ENCODE measurements around the gene WDR45B. TPM values are rescaled to one million over a fixed set of nuclear protein-coding genes. Genes with fewer than 3 reads are reported as not detected.
"Not testable (repeated sequence)": the region's sequence is repeated elsewhere in the genome, so short reads cannot be mapped to it uniquely, and the experiment has no call there.

Gene WDR45B
- total RNA-seq, 1 donor from 2014 or later: 63.8 TPM

DNA sequence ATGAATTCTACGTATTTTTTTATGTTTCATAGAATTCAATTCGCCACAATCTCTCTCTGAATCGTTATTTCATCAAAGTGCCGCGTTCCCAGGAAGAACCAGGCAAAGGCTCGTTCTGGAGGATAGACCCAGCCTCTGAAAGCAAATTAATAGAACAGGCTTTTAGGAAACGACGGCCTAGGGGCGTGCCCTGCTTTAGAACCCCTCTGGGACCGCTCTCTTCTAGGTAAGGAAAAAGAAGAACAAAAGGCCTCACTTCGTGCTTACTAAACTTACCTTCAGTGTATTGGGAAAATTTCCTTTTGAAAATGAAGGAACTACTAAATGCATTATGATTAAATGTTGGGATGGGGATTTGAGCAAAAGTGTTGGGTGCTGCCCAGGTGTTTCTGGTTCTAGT lies 65.5 kb downstream of the WDR45B start:
- no peak for ATAC-seq

DNA sequence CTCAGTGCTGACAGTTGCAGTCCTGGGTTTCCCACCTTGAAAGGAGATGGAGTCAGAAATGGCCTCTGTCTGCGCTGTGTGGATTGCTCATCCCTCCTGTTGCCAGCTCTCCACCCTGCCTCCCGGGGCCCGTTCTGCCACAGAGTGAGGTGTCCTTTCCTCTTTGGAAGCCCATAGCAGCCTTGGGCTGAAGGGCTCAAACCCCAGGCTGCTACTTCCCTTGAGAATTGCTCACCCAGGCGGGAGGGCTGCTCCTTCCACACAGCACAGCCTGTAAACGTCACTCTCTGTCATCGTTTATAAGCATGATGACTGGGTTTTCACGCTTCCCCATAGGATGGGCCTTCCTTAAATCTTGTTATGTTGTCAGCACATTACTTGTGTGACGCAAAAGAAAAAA lies 66.0 kb downstream of the WDR45B start:
- peak; percentile 79 for ATAC-seq

DNA sequence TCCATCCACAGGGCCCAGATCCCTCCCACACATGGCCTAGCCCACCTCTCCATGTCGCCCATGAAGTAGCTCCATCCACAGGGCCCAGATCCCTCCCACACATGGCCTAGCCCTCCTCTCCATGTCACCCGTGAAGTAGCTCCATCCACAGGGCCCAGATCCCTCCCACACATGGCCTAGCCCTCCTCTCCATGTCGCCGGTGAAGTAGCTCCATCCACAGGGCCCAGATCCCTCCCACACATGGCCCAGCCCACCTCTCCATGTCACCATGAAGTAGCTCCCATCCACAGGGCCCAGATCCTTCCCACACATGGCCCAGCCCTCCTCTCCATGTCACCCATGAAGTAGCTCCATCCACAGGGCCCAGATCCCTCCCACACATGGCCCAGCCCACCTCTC lies 68.3 kb downstream of the WDR45B start:
- ATAC-seq: not testable (repeated sequence)

DNA sequence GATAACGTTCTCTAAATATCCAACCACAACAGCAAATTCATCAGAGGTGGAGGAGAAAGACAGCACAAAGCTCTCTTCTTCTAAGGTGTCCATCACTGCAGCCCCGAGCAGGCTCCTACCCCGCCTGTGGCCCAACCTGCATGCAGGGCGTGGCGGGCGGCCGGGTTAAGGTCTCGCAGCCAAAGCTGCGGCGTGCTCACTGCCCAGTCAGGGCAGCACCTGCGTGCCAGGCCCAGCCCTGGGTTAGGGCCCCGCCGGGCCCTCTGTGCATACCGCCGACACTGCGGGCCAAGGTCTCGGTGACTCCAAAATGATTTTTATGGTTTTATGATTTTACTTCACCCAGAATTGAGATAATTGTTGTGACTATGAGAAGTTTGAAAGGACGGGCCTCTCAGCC lies 70.9 kb downstream of the WDR45B start:
- ATAC-seq: no peak

DNA sequence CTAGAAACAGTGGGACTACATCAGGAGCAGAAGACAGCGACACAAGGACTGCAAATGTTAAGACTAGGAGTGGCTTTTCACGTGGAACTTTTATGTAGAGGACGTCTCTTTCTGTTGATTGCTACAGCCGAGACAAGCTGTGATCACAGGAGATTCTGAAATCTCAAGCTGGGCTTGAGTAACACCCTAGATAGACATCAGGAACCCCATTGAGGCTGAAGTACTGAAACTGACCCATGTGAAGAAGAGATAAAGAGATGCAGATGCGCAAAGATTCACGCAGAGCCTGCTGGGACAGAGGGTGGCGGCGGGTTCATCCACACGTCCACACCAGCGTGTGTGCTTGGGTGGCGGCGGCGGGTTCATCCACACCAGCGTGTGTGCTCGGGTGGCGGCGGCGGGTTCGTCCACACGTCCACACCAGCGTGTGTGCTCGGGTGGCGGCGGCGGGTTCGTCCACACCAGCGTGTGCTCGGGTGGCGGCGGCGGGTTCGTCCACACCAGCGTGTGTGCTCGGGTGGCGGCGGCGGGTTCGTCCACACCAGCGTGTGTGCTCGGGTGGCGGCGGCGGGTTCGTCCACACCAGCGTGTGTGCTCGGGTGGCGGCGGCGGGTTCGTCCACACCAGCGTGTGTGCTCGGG lies 72.5 kb downstream of the WDR45B start:
- not testable (repeated sequence) for ATAC-seq

DNA sequence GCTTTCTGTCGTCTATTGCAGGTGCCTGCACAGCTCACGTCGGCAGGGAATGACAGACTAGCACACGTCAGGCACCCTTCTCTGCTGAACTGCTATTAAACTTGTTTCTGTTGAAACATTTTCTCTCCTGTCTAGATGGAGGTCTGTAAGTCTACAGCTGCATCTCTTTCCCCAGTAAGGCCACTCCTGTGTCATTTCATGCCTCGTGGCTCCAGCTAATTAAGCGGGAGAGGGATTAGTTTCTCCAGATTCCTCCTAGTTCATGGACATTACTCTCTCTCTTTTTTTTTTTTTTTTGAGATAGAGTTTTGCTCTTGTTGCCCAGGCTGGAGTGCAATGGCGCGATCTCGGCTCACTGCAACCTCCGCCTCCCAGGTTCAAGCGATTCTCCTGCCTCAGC lies 74.2 kb downstream of the WDR45B start:
- no peak for ATAC-seq

DNA sequence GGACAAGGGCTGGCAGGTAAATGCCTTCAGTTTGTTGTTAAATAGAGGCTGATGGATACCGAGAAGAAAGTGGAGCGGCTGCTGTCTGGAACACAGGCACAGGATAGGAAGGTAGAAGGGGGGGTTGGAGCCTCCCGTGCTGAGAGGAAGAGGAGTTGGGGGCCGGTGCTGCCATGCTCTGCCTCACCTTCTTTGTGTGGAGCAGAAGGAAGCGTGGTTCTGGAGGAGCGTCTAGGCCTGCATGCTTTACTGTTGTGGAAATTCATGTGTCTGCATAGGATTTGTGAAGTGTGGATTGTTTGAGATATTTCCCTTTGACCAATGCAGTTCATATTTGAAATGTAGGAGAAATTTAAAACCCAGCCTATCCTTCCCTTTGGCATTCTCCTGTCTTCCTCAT lies 76.4 kb downstream of the WDR45B start:
- ATAC-seq: no peak

DNA sequence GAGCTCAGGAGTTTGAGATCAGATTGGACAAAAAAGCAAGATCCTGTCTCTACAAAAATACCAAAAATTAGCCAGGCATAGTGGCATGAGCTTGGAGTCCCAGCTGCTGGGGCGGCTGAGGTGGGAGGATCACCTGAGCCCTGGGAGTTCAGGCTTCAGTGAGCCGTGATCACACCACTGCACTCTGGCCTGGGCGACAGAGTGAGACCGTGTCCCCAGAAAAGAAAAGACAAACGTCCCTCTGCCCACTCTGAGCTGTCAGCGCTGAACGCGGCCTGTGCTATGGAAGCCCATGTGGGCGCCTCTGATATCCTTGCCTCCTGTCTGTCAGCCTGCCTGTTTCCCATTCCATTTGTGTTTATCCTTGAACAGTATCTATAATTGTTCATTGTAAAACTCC lies 78.0 kb downstream of the WDR45B start:
- ATAC-seq: no peak

DNA sequence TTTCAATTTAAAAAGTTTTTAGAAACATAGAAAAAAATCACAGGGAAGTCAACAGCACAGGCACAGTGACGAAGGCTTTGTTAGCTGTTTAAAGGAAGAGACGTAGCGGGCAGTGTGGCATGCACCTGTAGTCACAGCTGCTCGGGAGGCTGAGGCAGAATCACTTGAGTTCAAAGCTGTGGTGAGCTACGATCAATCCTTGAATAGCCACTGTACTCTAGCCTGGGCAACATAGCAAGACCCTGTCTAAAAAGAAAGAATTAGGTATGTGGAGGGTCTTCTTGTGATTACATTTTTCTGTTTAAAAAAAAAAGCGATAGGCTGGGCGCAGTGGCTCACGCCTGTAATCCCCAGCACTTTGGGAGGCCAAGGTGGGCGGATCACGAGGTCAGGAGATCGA lies 78.6 kb downstream of the WDR45B start:
- no peak for ATAC-seq

DNA sequence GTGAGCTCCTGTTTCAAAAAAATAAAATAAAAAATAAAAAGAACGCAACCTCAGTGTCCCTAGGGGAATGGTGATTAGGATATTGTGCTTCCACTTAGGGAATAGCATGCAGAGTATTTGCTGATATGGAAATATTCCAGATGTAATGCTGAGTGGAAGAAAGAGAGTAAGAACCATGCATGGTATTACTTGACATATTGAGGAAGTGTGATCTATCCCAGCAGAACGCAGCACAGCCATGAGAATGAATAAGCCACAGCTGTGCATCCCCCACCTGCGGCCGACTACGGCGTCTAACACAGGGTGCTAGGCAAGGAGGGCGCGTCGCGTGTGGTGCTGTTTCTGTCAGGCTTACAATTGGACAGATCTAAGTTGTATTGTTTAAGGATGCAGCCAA lies 79.2 kb downstream of the WDR45B start:
- ATAC-seq: no peak

DNA sequence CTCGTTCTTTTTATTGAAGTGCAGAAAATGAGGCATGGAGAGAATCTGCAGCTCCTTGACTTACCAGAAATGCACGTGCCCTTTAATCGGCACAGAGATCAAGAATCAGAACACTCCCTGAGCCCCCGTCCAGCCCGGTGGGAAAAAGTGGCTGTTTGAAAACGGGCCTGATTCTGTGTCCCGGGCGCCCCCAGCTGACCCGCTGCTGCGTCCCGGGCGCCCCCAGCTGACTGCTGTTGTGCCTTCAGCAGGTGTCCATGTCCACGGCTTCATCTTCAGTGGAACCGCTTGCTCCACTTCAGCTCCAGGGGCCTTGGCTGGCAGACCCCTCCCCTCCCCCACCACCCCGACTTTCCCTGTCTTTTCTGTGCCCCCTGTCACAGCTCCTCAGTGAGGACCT lies 81.0 kb downstream of the WDR45B start:
- no peak for ATAC-seq

DNA sequence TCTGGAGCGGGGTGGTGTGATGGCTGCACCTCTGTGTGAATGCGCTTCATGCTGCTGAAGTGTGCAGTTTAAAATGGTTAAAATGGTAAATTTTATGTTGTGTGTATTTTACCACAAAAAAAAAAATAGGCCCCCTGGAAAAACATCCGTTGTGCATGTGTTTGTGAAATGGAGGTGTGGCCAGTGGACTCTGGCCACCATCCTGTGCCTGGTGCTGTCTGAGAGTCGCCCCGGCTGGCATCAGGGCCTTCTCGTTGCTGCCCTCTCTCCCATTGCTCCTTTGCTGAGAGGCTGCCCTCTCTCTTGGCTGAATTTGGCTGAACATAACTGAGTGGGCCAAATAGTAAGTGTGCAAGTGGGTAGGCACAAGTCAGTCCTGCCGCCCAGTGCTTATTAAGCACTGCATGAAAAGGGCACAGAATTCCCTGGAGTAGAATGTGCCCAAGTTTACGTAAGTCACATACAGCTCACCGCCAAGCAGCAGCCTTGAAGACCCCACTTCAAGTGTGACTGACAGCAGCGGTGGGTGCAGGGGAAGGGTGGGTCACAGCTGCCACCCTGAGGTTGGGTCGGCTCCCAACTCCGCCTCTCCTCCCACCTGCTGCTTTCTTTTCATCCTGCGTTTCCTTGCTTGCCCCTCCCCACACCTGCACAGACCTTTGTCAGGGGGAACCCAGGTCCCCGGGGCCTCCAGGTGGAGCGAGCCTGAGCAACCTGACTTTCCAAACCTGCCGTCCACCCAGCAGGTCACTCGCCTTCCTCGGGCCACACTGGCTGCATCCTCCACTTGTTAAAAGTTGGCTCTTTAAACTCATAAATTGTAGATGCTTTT lies 81.9 kb downstream of the WDR45B start:
- ATAC-seq: no peak

DNA sequence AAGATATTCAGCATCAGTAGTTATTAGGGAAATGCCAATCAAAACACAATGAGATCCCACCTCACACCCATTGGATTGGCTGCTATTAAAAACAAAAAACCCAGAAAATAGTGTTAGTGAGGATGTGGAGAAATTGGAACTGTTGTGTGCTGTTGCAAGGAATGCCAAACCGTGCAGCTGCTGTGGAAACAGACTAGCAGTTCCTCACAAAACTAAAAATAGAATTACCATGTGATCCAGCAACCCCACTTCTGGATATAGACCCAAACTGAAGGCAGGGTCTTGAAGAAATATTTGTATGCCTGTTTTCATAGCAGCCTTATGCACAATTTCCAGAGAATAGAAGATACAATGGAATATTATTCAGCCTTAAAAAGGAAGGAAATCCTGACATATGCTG lies 82.7 kb downstream of the WDR45B start:
- no peak for ATAC-seq

Other genes starting within 250 kb of the WDR45B start
- gene HEXD, start 230.1 kb downstream of the WDR45B start, total RNA-seq: 9.8 TPM
- gene OGFOD3, start 229.9 kb downstream of the WDR45B start, total RNA-seq: 20.7 TPM
- 43.5 TPM for gene CYBC1, start 197.7 kb downstream of the WDR45B start, total RNA-seq
- gene NARF, start 189.7 kb downstream of the WDR45B start, total RNA-seq: 38.3 TPM
- gene FOXK2, start 128.7 kb downstream of the WDR45B start, total RNA-seq: 34.2 TPM
- 6.6 TPM for gene RAB40B, start 50.3 kb upstream of the WDR45B start, total RNA-seq
- 18.2 TPM for gene FN3KRP, start 68.3 kb upstream of the WDR45B start, total RNA-seq
- gene FN3K, start 87.2 kb upstream of the WDR45B start, total RNA-seq: 3.2 TPM
- 55.5 TPM for gene TBCD, start 103.6 kb upstream of the WDR45B start, total RNA-seq
- gene ZNF750, start 191.6 kb upstream of the WDR45B start, total RNA-seq: 133 TPM